Fibroblast of peridontal ligament (primary cell): Measurements from ENCODE around the gene SLC25A46.
"Not testable (repeated sequence)": the region's sequence is repeated elsewhere in the genome, so short reads cannot be mapped to it uniquely, and the experiment has no call there.

Experiments used
- DNase-seq: peaks from one replicate; pipeline ENCODE4 v3.0.0-alpha.2; 2010; ENCODE audit errors: extremely low read depth

SLC25A46 gene

GRCh38 chr5:110757118-110757729 is 18.4 kb downstream of the SLC25A46 start:
- peak; percentile 84 for DNase-seq

GRCh38 chr5:110760158-110760557 is 21.4 kb downstream of the SLC25A46 start:
- no peak for DNase-seq

- peak; percentile 96 for DNase-seq
Measured at GRCh38 chr5:110768138-110768860, 29.5 kb downstream of the SLC25A46 start.

GRCh38 chr5:110769000-110769681 is 30.3 kb downstream of the SLC25A46 start:
- peak; percentile 97 for DNase-seq

GRCh38 chr5:110770286-110770685 is 31.5 kb downstream of the SLC25A46 start:
- no peak for DNase-seq

- no peak for DNase-seq
Measured at GRCh38 chr5:110784901-110785300, 46.1 kb downstream of the SLC25A46 start.

GRCh38 chr5:110785356-110785755 is 46.5 kb downstream of the SLC25A46 start:
- peak; percentile 43 for DNase-seq

GRCh38 chr5:110788006-110788405 is 49.2 kb downstream of the SLC25A46 start:
- not testable (repeated sequence) for DNase-seq

GRCh38 chr5:110790673-110791072 is 51.9 kb downstream of the SLC25A46 start:
- peak; percentile 72 for DNase-seq

GRCh38 chr5:110802998-110803397 is 64.2 kb downstream of the SLC25A46 start:
- no peak for DNase-seq

GRCh38 chr5:110803467-110804326 is 64.9 kb downstream of the SLC25A46 start:
- no peak for DNase-seq

- peak; percentile 14 for DNase-seq
Measured at GRCh38 chr5:110807169-110807568, 68.4 kb downstream of the SLC25A46 start.

GRCh38 chr5:110809006-110809405 is 70.2 kb downstream of the SLC25A46 start:
- DNase-seq = no peak
